Rectal smooth muscle tissue (tissue), 1 donor: ENCODE results near the gene ITIH5.

ENCODE experiments used
- H3K27ac ChIP-seq: one replicate; pipeline ENCODE4 v1.7.0; 2013; ENCODE audit warnings: low read depth, low read length, inconsistent platforms
- H3K27me3 ChIP-seq: one replicate; pipeline ENCODE4 v1.7.0; 2013; ENCODE audit warnings: low read length; ENCODE audit not compliant: control insufficient read depth, insufficient read depth
- H3K36me3 ChIP-seq: one replicate; pipeline ENCODE4 v1.7.0; 2013; ENCODE audit warnings: low read length; ENCODE audit not compliant: control insufficient read depth, insufficient read depth
- H3K4me1 ChIP-seq: one replicate; pipeline ENCODE4 v1.7.0; 2013; ENCODE audit warnings: low read length; ENCODE audit not compliant: control insufficient read depth, insufficient read depth
- H3K4me3 ChIP-seq: one replicate; pipeline ENCODE4 v1.7.0; 2013; ENCODE audit warnings: low read length
- H3K9ac ChIP-seq: one replicate; pipeline ENCODE4 v1.7.0; 2013; ENCODE audit warnings: low read length

Gene ITIH5

GRCh38 chr10:7511612-7512011, 155.2 kb downstream of the ITIH5 start:
- no peak overlapping the region for H3K4me3 ChIP-seq
- no peaks in the 10 kb centered on the region for H3K36me3 ChIP-seq
- no peaks in the 10 kb centered on the region for H3K27me3 ChIP-seq
- no peak overlapping the region for H3K27ac ChIP-seq
- no peaks in the 10 kb centered on the region for H3K4me1 ChIP-seq
- H3K9ac ChIP-seq: no peak overlapping the region
